WERI-Rb-1 (cell line): ENCODE measurements around the gene IL10.

ENCODE experiments used
- DNase-seq: peaks from one replicate; pipeline ENCODE4 v3.0.0-alpha.2; 2020
- H3K27ac ChIP-seq: fragments of 250-450 bp; sonication (Bioruptor Pico); 2 replicates; pipeline ENCODE4 v1.5.1; 2020; ENCODE audit warnings: mild to moderate bottlenecking, moderate library complexity
- H3K27me3 ChIP-seq: fragments of 250-450 bp; sonication (Bioruptor Pico); 2 replicates; pipeline ENCODE4 v1.5.1; 2021; ENCODE audit warnings: mild to moderate bottlenecking, low read depth, moderate library complexity; ENCODE audit not compliant: insufficient read depth, severe bottlenecking
- H3K36me3 ChIP-seq: fragments of 250-450 bp; sonication (Bioruptor Pico); 2 replicates; pipeline ENCODE4 v1.5.1; 2020; ENCODE audit warnings: mild to moderate bottlenecking, moderate library complexity
- H3K4me3 ChIP-seq: 2 replicates; pipeline ENCODE4 v1.5.1; 2011; ENCODE audit warnings: low read depth, mild to moderate bottlenecking, control low read depth, low read length
- H3K9me3 ChIP-seq: fragments of 250-450 bp; sonication (Bioruptor Pico); 2 replicates; pipeline ENCODE4 v1.5.1; 2021; ENCODE audit warnings: mild to moderate bottlenecking, moderate library complexity; ENCODE audit not compliant: severe bottlenecking
- CTCF ChIP-seq: IDR thresholded peaks from 2 replicates; pipeline ENCODE4 v1.5.1; 2011; ENCODE audit warnings: low read depth, mild to moderate bottlenecking, control low read depth, inconsistent platforms, low read length

The IL10 gene

DNA sequence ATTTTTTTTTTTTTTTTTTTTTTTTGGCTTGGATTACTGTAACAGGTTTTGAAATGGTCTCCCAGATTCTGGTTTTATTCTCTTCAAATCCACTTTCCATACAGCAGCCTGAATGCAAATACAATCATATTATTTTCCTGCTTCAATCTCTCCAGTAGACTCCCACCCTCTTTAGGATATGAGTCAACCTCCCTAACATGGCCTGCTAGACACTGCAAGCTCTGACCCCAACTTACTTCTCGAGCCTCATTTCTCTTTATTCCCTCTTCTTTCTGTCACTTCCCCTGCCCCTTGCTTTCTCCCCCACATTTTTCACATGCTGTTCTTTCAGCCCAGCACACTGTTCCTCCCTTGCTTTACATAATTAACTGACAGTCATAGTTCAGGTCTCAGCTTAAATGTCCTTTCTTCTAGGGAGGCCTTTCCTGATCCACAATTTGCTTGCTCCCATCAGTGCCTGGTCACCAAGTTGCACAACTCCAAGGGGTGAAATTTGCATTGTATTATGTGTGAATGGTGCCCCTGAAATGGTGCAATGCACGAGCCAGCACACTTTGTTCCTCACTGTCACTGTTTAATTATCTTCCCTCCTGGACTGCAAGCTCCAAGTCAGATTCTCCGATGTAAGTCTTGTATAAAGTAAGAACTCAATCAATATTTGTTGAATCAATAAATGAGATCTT, 23.8 kb downstream of the IL10 start:
- Histone ChIP-seq H3K36me3 (no peaks in the 10 kb centered on the region), H3K4me3 (no peak overlapping the region), H3K27ac (no peak overlapping the region; the same call in 1 of the 2 replicates), H3K9me3 (no peaks in the 10 kb centered on the region), H3K27me3 (peaks cover 3% of the 10 kb centered on the region)
- no peak for DNase-seq
- no peak for TF ChIP-seq CTCF

DNA sequence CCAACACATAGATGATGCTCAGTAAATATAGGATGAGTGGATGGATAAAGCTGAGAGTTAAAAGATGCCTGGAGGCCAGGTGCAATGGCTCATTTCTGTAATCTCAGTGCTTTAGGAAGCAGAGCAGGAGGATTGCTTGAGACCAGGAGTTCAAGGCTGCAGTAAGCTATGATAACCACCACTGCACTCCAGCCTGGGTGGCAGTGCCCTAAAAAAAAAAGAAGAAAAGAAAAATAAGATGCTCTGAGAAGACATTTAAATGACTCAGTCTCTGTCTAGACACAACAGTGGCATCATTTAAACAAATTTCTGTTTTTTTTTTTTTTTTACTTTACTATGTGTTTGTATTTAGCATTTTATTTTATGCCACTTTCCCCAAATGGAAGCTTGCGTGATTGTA, 27.0 kb downstream of the IL10 start:
- DNase-seq, result no peak
- Histone ChIP-seq H3K9me3 (no peaks in the 10 kb centered on the region), H3K4me3 (no peak overlapping the region), H3K36me3 (no peaks in the 10 kb centered on the region), H3K27me3 (no peaks in the 10 kb centered on the region), H3K27ac (no peak overlapping the region)
- TF ChIP-seq CTCF, result no peak

GRCh38 chr1:206744683-206745082, 27.6 kb downstream of the IL10 start:
- H3K27ac ChIP-seq, result no peak overlapping the region
- no peak for TF ChIP-seq CTCF
- peak; percentile 12 for DNase-seq

GRCh38 chr1:206742719-206743383, 29.4 kb downstream of the IL10 start:
- H3K27me3 ChIP-seq, result no peaks in the 10 kb centered on the region
- no peaks in the 10 kb centered on the region for H3K36me3 ChIP-seq
- no peak overlapping the region for H3K27ac ChIP-seq
- H3K9me3 ChIP-seq, result no peaks in the 10 kb centered on the region
- no peak overlapping the region for H3K4me3 ChIP-seq
- no peak for TF ChIP-seq CTCF
- DNase-seq, result no peak

More at GRCh38 chr1:206744683-206745082, 27.6 kb downstream of the IL10 start:
- Histone ChIP-seq H3K4me3 (no peak overlapping the region), H3K36me3 (no peaks in the 10 kb centered on the region), H3K9me3 (no peaks in the 10 kb centered on the region), H3K27me3 (no peaks in the 10 kb centered on the region)

GRCh38 chr1:206741142-206741701, 31.1 kb downstream of the IL10 start:
- no peak overlapping the region for H3K27ac ChIP-seq
- TF ChIP-seq CTCF, result 0 out of 2 replicates have a peak, but pooled peaks have one; percentile 9

More at GRCh38 chr1:206741142-206741701, 31.1 kb downstream of the IL10 start:
- H3K4me3 ChIP-seq, result no peak overlapping the region
- DNase-seq, result peak; percentile 11
- H3K27me3 ChIP-seq, result no peaks in the 10 kb centered on the region
- H3K36me3 ChIP-seq, result no peaks in the 10 kb centered on the region; the same call in 1 of the 2 replicates
- H3K9me3 ChIP-seq, result no peaks in the 10 kb centered on the region
